Endodermal cell (in vitro differentiated cells): ENCODE data around the gene PTPN5. TPM values are rescaled to one million over a fixed set of nuclear protein-coding genes. Genes with fewer than 3 reads are reported as not detected.

Experiments used
- DNase-seq: peaks from one replicate; pipeline ENCODE4 v3.0.0-alpha.2; 2017
- H3K27ac ChIP-seq: 2 replicates; pipeline ENCODE4 v1.5.1; 2013; ENCODE audit warnings: mild to moderate bottlenecking, low read depth, low read length, moderate library complexity
- H3K27me3 ChIP-seq: 2 replicates; pipeline ENCODE4 v1.6.1; 2013; ENCODE audit warnings: mild to moderate bottlenecking, low read length, moderate library complexity; ENCODE audit not compliant: insufficient read depth, control insufficient read depth, poor library complexity, severe bottlenecking
- H3K36me3 ChIP-seq: 2 replicates; pipeline ENCODE4 v1.7.0; 2013; ENCODE audit warnings: mild to moderate bottlenecking, low read length, moderate library complexity; ENCODE audit not compliant: control insufficient read depth, insufficient read depth
- H3K4me1 ChIP-seq: one replicate; pipeline ENCODE4 v1.7.0; 2013; ENCODE audit warnings: low read length; ENCODE audit not compliant: control insufficient read depth, insufficient read depth
- H3K4me3 ChIP-seq: 2 replicates; pipeline ENCODE4 v1.5.1; 2013; ENCODE audit warnings: mild to moderate bottlenecking, low read length, moderate library complexity
- H3K9ac ChIP-seq: 2 replicates; pipeline ENCODE4 v1.6.1; 2013; ENCODE audit warnings: mild to moderate bottlenecking, low read length, moderate library complexity; ENCODE audit not compliant: poor library complexity, severe bottlenecking; ENCODE audit errors: extremely low read depth
- H3K9me3 ChIP-seq: 2 replicates; pipeline ENCODE4 v1.6.1; 2013; ENCODE audit warnings: mild to moderate bottlenecking, low read length, moderate library complexity; ENCODE audit not compliant: control insufficient read depth
- H3K27ac Mint-ChIP-seq: 2 replicates; pipeline ENCODE4 v1.8.0; 2020; ENCODE audit warnings: mixed read lengths
- H3K27me3 Mint-ChIP-seq: 2 replicates; pipeline ENCODE4 v1.8.0; 2021; ENCODE audit warnings: mild to moderate bottlenecking, mixed read lengths; ENCODE audit not compliant: insufficient read depth
- H3K36me3 Mint-ChIP-seq: 2 replicates; pipeline ENCODE4 v1.8.0; 2020; ENCODE audit warnings: low read depth, mixed read lengths
- H3K4me1 Mint-ChIP-seq: 2 replicates; pipeline ENCODE4 v1.8.0; 2020; ENCODE audit warnings: mixed read lengths
- H3K4me3 Mint-ChIP-seq: 2 replicates; pipeline ENCODE4 v1.8.0; 2020; ENCODE audit warnings: mild to moderate bottlenecking, moderate library complexity, mixed read lengths
- H3K9me3 Mint-ChIP-seq: 2 replicates; pipeline ENCODE4 v1.8.0; 2020; ENCODE audit warnings: mild to moderate bottlenecking, mixed read lengths
- CTCF ChIP-seq: fragments of 200-600 bp; sonication (generic); conservative IDR thresholded peaks from 2 replicates; pipeline ENCODE4 v1.5.0; 2021; ENCODE audit warnings: antibody characterized with exemption, mild to moderate bottlenecking
- WGBS, 2 experiments: methylation state at CpG; one replicate each; pipeline versions ENCODE4 v1.1.5 to v1.1.7; 2013; ENCODE audit warnings: missing lambda C conversion rate in 2 of 2, mixed read lengths in 1 of 2; ENCODE audit not compliant: insufficient coverage in 1 of 2, insufficient read length in 1 of 2; 5-methylcytosine and 5-hydroxymethylcytosine counted together
- total RNA-seq, 2 donors: library from RNA; stranded (reverse); fragmentation: NEBNext Ultra II Directional in 1 of 2; extraction: Animal tissue kit (Norgen Biotek cat#: 25700) in 1 of 2; gene quantifications; 2 replicates in 1 of 2; 3 replicates in 1 of 2; pipeline ENCODE4 v1.2.1, GENCODE V29; 2021

Gene PTPN5
- total RNA-seq, 2 donors from 2014 or later: 27.6 to 51.0 TPM

DNA sequence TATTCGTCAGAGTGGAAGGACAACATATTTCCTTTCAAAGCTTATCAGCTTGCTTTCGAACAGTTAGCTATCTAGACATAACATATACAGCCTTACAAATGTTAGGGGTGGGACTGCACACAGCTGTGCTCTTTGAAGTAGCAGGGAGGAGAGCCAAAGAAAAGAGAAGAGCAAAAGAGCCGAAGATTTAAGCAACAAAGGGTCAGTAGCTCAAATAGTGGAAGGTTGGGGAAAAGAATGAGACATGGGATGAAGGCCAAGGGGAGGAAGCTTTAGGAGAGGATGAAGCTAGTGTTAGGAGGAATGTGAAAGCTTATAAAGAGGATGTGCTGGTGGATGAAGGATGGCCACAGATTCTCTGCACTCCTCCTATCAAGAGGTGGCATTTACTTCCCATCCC lies 33.8 kb downstream of the PTPN5 start:
- no peak overlapping the region for H3K27ac ChIP-seq
- H3K27ac Mint-ChIP-seq: no peak overlapping the region
- no peaks in the 10 kb centered on the region for H3K4me1 ChIP-seq
- no peaks in the 10 kb centered on the region for H3K27me3 Mint-ChIP-seq
- 86 to 94% methylated on average over 2 to 3 of the region's 3 CpGs for WGBS, 2 experiments
- H3K4me3 ChIP-seq: no peak overlapping the region
- H3K4me3 Mint-ChIP-seq: no peak overlapping the region
- no peaks in the 10 kb centered on the region for H3K9me3 ChIP-seq
- TF ChIP-seq CTCF: no peak
- H3K27me3 ChIP-seq: no peaks in the 10 kb centered on the region
- H3K4me1 Mint-ChIP-seq: no peaks in the 10 kb centered on the region
- no peak overlapping the region for H3K9ac ChIP-seq
- no peak for DNase-seq
- no peaks in the 10 kb centered on the region for H3K9me3 Mint-ChIP-seq
- no peaks in the 10 kb centered on the region for H3K36me3 ChIP-seq
- no peaks in the 10 kb centered on the region for H3K36me3 Mint-ChIP-seq

- Mint-ChIP-seq H3K36me3 (no peaks in the 10 kb centered on the region), H3K9me3 (no peaks in the 10 kb centered on the region), H3K4me1 (no peaks in the 10 kb centered on the region), H3K27me3 (no peaks in the 10 kb centered on the region), H3K27ac (no peak overlapping the region), H3K4me3 (no peak overlapping the region)
- Histone ChIP-seq H3K9ac (no peak overlapping the region), H3K4me3 (no peak overlapping the region), H3K27me3 (no peaks in the 10 kb centered on the region), H3K9me3 (no peaks in the 10 kb centered on the region), H3K36me3 (no peaks in the 10 kb centered on the region), H3K27ac (no peak overlapping the region), H3K4me1 (no peaks in the 10 kb centered on the region)
- TF ChIP-seq CTCF: no peak
- no peak for DNase-seq
- 90 to 100% methylated on average over 2 of the region's 2 CpGs for WGBS, 2 experiments
These were observed 34.7 kb downstream of the PTPN5 start for GRCh38 chr11:18756889-18757288.

GRCh38 chr11:18754308-18754707 lies 37.3 kb downstream of the PTPN5 start:
- no peak overlapping the region for H3K27ac Mint-ChIP-seq
- DNase-seq: no peak
- Histone ChIP-seq H3K4me3 (no peak overlapping the region), H3K9me3 (no peaks in the 10 kb centered on the region), H3K4me1 (no peaks in the 10 kb centered on the region), H3K27ac (no peak overlapping the region), H3K36me3 (no peaks in the 10 kb centered on the region), H3K9ac (no peak overlapping the region), H3K27me3 (no peaks in the 10 kb centered on the region)
- TF ChIP-seq CTCF: no peak
- H3K4me1 Mint-ChIP-seq: peaks cover 1% of the 10 kb centered on the region
- WGBS, 2 experiments: 75 to 81% methylated on average over 4 to 5 of the region's 5 CpGs
- H3K36me3 Mint-ChIP-seq: no peaks in the 10 kb centered on the region
- H3K9me3 Mint-ChIP-seq: no peaks in the 10 kb centered on the region
- H3K4me3 Mint-ChIP-seq: no peak overlapping the region
- no peaks in the 10 kb centered on the region for H3K27me3 Mint-ChIP-seq
